NCI-H446 (cell line): ENCODE data around the gene HOXB4.
A peak's percentile ranks its signal among the peaks of the same experiment; 100 is the strongest.
"Not testable (repeated sequence)": the region's sequence is repeated elsewhere in the genome, so short reads cannot be mapped to it uniquely, and the experiment has no call there.

ENCODE experiments used
- DNase-seq, 2 experiments: peaks; one replicate each; lab custom pipeline; 2025; lab: John Stamatoyannopoulos, UW

Gene HOXB4

DNA sequence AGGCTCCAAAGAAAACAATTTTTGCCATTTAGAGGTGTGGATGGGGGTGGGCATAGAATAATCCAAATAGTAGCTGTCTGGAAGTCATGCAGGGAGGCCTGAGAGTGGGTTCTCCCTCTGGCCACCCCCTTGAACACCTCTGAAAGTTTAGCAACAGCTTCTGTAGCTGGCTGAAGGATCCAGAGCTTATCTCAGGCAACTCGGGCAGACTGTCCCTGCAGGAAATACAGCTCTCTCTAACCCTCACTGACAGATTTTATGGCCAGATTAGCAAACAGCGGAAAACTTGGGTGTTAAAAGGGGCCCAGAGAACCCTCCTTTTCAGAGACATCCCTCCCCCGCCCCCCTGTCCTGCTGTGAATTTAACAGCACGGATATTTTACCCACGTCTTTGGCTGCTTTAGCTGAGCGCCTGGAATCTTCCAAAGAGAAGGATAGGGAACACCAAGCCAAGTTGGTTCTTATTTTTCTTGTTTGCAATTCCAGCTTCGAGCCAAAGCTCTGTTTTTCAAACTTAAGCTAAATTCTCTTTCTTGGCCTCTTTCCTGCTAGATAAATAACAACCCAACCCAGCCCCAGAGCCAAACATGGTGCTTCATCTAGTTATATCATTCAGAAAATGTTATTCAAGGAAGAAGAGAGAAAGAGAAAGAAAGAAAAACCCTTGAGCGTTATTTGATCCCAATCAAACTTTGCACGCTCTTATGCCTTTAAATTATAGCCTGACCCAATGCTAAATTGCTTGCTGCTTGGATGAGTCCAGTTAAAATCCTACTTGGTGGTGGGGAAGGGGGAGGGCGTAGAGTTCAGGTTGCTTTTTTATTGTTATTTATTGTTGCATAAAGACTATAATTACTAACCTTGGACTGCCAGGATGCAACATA is 31.0 kb downstream of the HOXB4 start:
- DNase-seq: peak in 1 of 2 experiments; percentile 66

DNA sequence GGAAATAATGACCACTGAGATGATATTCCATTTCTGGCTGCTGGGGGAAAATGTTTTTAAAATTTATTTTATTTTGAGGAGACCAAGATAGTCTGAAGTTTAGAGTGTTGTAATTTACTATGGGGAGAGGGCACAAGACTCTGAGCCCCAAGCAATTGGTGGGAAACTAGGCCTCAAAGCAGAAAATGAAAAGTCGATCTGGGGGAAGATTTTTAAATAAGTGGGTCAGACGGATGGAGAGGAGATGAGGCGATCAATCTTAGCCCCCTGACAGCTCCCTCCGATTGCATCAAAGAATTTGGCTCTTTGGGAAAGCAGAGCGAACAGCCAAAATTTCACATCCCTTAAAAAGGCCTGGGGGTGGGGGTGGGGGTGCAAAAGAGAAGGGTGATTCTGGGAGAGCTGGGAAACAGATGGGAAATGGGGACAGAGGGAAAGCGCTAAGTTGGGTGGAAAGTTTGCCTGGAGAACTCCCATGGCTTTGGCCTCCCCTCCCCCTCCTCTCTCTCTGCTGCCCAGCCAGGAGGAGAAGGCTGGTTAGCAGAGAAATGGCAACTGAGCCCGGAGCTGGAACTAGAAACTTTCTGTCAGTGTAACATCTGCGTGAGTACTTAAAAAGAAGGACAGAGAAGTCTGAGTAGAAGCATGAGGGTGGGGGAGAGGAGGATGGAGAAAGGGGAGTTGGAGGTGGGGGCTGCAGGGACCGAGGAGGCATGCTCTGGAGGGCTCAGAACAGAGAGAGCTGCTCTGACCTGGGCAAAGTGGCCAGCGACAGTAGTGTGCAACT is 31.8 kb downstream of the HOXB4 start:
- DNase-seq: peak; percentile 50 to 77

DNA sequence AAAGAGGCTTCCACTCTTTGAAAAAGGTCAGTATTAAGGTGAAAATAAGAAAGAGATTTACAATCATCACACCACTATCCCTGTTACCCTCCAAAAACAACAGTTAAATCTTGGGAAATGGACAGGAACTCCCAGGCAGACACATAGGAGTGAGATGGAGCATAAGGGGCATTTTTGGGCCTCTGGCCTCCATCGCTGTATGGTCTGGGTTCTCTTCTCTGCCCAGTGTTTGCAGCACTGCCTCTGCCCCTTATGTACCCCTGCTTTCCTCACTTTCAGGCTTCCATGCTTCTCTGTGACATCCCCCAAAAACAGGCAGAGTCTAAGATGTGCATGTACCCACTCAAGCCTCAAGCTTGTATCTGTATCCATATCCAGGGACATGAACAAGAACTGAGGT is 32.6 kb downstream of the HOXB4 start:
- no peak for DNase-seq

DNA sequence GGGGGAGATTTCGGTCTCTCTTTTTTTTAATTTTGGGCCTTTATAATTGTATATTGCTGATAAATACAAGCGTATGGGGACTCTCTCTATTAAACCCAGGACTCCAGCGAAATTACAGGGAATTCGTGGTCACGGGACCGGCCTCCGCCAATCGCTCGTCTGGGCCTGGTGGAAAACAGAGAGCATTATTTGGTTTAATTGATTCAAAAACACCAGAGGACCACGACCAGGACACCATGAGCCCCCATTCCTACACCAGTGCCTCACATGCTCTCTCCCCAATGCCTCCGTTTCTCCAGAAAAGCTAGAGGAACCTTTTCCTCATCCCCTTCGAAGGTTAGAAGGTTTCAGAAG is 33.2 kb downstream of the HOXB4 start, which contains the start of gene HOXB2:
Gene HOXB2, minus strand, starts transcription at position 88 of the 354 bp plus-strand sequence. CDS start 198 bp downstream, outside the sequence.
- peak in 1 of 2 experiments; percentile 61 for DNase-seq

DNA sequence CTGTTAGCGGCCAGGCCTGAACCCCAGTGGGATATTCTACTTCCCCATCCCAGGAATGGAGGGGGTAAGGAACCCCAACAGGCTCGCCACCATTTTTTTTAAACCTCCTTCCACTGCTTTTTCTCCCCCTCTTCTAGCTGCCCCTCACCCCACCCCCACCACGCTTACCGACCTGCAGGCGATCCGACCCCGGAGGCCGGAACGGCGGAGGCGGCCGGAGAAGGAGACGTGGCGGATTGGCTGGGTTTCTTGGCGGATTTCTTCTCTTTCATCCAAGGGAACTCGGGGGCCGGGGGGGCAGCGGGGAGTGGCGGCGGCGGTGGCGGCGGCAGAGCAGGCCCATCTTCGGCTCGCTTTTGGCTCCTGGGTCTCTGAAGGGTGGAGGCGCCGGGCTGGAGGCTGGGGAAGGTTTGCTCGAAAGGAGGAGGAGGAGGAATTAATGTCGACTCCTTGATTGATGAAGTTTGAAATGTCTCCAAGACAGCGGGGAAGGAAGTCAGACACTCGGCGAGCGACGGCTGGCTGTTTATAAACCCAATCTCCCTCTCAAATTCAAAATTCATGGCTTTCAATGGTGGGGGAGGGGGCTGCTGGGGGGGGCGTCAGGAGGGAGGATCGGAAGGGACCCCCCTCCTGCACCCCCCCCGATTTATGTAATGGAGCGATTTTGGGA is 33.7 kb downstream of the HOXB4 start:
- peak; percentile 72 to 79 for DNase-seq

DNA sequence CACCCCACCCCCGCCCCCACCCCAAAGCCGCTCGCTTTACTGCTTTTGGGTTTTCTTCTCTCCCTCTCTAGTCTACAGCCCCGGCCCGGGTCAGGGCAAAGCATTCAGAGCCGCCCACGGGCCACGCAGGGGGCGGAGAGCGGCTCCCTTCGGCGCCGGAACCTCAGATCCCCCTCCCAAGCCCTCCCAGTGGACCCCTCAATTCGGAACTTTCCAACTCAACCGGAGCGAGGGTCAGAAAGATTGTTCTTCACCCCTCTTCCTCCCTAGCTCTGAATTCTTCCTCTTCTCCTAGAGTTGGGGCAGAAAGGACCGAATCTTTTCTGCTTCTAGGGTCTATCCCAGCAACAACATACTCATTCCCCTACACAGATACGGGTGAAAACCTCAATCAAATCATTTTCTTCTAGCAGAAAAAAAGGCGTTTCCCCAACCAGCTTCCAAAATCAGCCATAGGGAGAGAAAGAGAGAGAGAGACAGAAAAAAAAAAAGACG is 34.2 kb downstream of the HOXB4 start:
- no peak for DNase-seq

DNA sequence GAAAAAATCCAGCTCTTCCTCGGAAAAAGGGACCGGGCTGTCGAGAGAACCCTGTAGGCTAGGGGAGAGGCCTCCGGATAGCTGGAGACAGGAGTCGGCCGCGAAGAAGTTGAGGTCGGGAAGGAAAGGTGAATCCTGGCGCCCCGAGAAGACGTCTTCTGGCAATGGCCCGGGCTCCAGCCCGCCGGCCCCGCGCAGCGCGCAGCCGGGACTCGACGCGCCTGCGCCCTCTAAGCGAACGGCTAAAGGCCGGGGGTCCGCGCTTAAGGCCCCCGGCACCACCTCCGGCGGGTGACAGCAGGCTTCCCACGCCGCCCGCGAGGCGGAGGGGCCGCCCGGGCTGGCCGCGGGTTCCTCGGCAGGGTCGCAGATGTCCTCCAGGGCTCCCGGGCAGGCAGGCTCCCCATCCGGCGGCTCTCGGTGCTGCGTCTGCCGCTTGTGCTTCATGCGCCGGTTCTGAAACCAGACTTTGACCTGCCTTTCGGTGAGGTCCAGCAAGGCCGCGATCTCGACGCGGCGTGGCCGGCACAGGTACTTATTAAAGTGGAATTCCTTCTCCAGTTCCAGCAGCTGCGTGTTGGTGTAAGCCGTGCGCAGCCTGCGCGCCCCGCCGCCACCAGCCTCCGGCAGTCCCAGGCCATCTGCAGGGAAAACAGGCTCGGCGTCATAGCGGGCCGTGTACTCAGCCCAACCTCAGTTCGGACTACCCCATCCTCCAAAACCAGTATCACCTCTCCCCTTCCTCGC is 34.9 kb downstream of the HOXB4 start:
- peak in 1 of 2 experiments; percentile 29 for DNase-seq

DNA sequence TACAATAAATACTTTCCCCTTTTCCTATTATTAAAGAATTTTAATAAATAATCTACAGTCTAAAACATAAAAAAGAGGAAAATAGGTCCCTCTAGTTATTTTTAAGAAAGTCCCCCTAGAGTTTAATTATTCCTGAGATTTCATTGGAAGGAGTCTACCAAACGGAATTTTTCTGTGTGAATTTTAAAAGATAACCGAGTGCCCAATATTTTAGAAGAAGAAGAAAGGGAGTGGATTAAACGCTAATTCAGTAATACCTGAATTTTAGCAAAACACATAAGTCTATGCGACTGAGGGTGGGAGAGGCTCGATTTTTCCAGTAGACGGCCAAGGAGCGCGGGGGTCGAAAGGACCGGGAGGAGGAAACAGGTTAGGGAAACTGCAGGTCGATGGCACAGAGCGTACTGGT is 35.4 kb downstream of the HOXB4 start:
- DNase-seq: no peak

DNA sequence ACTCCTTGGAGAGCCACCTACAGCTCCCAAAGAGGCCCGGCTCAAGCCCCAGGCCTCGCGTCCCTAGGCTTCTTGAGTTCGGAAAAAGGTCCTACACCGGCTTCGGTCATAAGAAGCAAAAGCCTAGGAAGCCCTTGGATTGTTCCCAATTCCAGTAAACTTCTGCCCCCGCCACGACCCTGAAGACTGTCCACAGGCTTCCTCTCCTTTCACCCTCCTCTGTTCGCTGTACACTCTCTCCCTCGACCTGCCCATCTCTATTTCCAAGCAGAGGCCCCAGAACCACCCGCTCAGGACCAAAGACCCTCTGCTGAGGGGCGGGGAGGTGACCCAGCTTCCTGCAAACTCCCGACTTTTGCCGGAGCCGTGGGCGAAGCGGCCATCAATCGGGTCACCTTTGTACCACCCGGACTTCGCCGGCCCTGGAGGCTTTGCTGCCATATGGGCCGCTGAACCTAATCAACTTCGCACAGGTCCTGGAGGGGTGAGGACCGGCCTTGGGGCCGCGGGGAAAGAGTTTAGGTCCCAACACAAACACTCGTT is 36.0 kb downstream of the HOXB4 start:
- DNase-seq: no peak

DNA sequence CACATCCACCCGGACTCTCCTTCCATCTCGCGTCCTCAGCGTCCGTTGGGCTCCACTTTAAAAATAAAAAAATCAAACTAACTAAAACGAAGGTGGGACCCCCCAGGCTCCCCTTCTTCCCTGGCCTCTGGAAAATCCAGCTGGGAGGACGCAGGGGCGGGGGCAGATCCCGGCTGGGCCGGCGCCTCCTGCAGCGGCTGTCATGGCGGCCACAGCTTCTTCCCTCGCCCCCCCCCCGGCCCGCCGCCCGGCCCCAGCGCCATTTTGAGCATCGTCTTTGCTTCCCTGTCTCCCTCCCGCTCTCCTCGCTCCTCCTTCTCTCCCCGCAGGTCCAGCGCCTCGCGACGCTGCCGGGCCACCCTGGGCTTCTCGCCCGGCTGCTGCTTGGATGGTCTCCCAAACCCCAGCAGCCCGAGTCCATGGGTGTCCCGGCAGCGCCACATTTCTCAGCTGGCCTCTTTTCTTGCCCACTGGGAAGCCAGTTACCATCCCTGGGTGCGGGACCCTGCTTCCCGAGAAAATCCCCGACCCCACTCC is 36.5 kb downstream of the HOXB4 start:
- DNase-seq: peak; percentile 38 to 75

DNA sequence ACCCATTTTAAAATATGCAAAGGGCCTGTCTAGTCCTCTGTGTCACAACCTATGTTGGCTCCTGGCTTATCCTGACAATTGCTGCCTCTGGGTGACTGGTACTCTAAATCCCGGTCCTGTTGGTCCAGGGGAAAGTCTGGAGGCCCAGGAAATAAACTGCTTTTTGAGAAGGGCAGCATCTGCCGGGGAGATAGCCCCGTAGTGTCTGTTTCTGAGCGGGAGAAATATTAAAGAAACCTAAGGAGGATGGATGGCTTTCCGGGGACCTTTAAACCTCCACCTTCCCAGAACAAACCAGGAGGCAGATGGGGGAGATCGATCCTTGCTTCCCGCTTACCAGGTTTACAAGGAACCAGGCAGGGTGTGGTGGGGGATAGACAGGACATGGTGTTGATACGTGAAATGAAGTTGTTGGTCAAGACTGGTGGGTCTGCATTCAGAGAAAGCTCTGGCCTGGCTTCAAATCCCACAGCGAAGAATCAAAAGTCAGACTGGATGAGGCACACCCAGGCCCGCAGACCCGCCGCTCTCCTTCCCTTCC is 37.0 kb downstream of the HOXB4 start:
- DNase-seq: no peak

DNA sequence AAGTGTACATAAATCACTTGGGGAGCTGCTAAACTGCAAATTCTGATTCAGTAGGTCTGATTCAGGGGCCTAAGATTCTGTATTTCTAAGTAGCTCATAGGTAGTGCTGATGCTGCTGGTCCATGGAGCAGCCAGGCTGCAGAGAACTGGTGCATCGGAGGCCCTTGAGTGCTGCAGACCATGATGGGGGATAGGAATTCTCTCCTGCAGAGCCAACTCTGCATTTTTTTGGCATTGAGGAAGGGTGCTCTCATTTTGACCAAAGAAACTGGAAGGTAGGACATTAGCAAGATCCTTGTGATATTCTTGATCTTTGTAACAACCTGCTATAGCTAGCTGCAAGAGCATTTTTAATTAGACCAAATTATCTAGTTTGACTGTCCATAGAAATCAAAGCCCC is 37.9 kb downstream of the HOXB4 start:
- DNase-seq: no peak

DNA sequence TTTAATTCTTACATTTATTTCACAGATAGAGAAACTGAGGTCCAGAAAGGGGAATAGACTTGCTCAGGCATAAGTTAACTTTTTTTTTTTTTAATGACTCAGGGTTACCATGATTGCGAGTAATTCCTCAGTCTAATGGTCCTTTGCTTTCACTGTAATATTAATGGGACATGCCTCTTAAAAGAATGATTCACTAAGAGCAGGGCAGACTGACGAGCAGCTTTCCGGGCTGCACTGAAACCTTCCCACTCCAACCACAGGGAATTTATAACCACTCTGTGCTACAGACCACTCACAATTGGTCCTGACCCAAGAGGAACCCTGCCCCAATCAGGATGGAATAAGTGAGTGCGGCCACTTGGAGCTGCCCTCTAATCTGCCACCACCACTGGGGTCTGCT is 39.0 kb downstream of the HOXB4 start:
- DNase-seq: no peak

DNA sequence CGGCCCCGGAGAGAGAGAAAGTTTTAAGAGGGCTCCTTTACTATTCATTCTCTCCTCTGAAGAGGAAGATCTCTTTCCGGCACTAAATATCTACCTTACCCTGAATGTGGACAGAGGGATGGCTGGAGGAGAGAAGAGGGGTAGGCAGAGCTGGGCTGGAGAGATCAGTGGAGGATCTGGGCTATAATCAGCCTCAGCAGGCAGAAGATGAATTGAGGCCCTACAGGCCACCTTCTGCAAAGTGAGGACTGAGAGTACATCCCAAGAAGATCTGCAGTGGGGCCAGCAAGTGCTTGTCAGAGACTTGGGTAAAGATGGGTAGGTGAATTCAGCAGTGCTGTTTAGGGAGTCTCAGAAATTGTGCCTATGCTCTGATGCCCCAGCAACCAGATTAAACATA is 40.8 kb downstream of the HOXB4 start:
- DNase-seq: no peak

DNA sequence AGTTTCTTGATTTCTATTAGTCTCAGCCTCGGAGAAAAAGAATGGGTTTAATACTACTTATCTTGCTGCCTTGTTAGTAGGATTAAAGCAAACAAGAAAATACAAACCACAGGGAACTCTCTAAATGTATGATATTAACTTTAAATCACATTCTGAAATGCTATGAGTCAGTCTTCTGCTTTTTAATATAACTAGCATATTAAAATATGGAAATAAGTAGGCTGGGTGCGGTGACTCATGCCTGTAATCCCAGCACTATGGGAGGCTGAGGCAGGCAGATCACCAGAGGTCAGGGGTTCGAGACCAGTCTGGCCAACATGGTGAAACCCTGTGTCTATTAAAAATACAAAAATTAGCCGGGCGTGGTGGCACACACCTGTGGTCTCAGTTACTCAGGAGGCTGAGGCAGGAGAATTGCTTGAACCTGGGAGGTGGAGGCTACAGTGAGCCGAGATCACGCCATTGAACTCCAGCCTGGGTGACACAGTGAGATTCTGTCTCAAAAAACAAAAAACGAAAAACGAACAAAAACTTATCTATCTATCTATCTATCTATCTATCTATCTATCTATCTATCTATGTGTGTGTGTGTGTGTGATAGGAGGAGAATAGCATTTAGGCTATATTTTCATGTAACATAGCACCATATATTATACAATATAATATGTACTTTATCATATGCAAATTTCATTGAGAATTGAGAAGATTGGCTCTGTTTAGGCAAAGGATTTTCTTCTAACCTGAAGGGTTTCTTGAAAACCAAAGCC is 42.2 kb downstream of the HOXB4 start:
- not testable (repeated sequence) for DNase-seq

DNA sequence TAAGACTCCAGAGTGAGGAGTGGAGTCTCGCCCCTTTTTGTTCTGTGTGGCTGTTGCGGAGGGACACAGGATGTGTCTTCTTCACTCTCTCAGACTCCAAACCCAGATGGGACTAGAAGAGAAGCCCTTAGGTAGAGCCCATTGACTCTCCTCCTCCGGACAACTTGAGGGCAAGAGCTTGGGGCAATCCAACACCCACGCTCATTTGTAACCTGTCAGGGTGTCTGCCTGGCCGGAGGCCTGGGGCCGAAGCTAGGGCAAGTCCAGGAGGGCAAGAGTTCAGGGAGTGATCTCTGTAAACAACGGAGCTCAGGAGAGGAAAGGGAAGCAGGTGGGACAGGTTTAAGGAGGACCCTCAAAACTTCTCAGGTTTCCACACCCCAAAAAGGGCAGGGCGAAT is 45.9 kb downstream of the HOXB4 start:
- no peak for DNase-seq

DNA sequence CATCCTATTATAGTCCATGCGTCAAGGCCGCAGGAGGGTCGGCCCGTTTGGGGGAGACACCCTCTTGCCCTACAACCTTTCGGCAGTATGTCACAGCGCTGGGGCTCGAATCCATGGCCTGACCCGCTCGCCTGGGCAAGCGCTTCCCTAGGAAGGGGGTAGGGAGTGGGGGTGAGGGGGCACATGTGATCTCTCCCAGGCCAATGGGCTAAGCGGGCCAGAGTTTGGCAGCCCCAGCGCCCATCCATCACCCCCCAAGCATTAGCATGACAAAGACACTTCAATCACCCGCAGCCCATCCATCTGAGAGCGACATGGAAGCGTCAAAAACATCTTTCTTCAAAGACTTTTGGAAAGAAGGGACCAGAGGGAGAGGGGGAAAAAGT is 47.3 kb downstream of the HOXB4 start, which contains the start of gene HOXB1:
Gene HOXB1, minus strand, starts transcription at position 125 of the 386 bp plus-strand sequence. Its CDS starts 107 bp downstream, at position 18.
- DNase-seq: no peak

DNA sequence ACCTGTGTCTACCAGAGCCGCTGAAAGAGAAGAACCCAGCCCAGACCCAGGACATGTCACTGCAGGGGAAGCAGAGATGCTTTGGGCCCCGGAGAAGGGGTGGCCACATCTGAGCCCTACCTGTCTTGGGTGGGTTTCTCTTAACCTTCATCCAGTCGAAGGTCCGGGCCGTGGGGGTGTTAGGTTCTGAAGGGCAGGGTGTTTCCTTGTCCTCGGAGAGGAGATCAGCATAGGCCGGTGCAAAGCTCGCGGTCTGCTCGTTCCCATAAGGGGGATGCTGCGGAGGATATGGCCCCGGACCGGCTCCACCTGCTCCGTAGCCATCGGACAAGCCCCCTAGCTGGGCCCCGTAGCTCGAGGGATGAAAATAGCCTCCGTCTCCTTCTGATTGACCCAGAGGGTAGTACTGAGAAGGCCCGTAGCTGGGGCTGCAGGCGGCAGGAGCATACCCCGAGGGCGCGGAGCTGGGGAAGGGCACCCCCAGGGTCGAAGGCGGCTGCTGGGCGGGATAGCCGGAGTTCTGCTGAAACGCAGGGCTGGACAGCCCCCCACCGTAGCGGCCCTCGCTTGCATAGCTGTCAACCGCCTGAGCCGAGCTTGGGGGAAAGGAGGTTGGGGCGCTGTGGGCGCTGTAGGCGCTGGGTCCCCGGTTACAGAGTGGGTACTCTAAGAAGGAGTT is 47.8 kb downstream of the HOXB4 start:
- DNase-seq: no peak

DNA sequence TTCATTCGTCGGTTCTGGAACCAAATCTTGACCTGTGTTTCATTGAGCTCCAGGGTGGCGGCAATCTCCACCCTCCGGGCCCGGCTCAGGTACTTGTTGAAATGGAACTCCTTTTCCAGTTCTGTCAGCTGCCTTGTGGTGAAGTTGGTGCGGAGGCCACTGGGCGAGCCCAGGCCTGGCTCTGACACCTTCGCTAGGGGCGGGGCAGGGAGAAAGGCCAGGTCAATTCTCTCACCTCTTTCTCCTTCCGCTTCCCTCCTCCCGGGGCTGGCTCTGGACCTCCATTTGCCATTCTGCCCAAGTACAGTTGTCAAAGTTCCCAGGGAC is 48.5 kb downstream of the HOXB4 start:
- DNase-seq: no peak
